ENCODE measurements around the gene FBXL19. TPM values are rescaled to one million over a fixed set of nuclear protein-coding genes. Genes with fewer than 3 reads are reported as not detected.

FBXL19 gene
- total RNA-seq, 4 donors from 2014 or later, result 4.7 to 9.1 (median 6.9) TPM

GRCh38 chr16:30882429-30883310 is 40.7 kb upstream of the FBXL19 start:
- no peak for DNase-seq (ENCODE audit: low spot score)
- TF ChIP-seq CTCF (IDR thresholded peaks at IDR 0.05), result no peak
- no peak for ATAC-seq (ENCODE audit: low FRiP score)

GRCh38 chr16:30884760-30885159 is 38.6 kb upstream of the FBXL19 start:
- ATAC-seq (ENCODE audit: low FRiP score), result no peak
- TF ChIP-seq CTCF (IDR thresholded peaks at IDR 0.05), result no peak
- DNase-seq (ENCODE audit: low spot score), result no peak

- ATAC-seq (ENCODE audit: low FRiP score), result no peak
- TF ChIP-seq CTCF (IDR thresholded peaks at IDR 0.05), result no peak
- no peak for DNase-seq (ENCODE audit: low spot score)
These were observed 38.2 kb upstream of the FBXL19 start for GRCh38 chr16:30885196-30885595.

GRCh38 chr16:30886145-30886544 is 37.2 kb upstream of the FBXL19 start:
- ATAC-seq (ENCODE audit: low FRiP score), result no peak
- DNase-seq (ENCODE audit: low spot score), result no peak
- TF ChIP-seq CTCF (IDR thresholded peaks at IDR 0.05), result no peak

GRCh38 chr16:30887927-30888326 is 35.4 kb upstream of the FBXL19 start:
- TF ChIP-seq CTCF (IDR thresholded peaks at IDR 0.05), result no peak
- DNase-seq (ENCODE audit: low spot score) (no peak), ATAC-seq (ENCODE audit: low FRiP score) (no peak)

GRCh38 chr16:30888856-30889499 is 34.4 kb upstream of the FBXL19 start:
- ATAC-seq (ENCODE audit: low FRiP score), result no peak
- DNase-seq (ENCODE audit: low spot score), result no peak
- no peak for TF ChIP-seq CTCF (IDR thresholded peaks at IDR 0.05)
